ENCODE results near the gene HBZ.

Gene HBZ

DNA sequence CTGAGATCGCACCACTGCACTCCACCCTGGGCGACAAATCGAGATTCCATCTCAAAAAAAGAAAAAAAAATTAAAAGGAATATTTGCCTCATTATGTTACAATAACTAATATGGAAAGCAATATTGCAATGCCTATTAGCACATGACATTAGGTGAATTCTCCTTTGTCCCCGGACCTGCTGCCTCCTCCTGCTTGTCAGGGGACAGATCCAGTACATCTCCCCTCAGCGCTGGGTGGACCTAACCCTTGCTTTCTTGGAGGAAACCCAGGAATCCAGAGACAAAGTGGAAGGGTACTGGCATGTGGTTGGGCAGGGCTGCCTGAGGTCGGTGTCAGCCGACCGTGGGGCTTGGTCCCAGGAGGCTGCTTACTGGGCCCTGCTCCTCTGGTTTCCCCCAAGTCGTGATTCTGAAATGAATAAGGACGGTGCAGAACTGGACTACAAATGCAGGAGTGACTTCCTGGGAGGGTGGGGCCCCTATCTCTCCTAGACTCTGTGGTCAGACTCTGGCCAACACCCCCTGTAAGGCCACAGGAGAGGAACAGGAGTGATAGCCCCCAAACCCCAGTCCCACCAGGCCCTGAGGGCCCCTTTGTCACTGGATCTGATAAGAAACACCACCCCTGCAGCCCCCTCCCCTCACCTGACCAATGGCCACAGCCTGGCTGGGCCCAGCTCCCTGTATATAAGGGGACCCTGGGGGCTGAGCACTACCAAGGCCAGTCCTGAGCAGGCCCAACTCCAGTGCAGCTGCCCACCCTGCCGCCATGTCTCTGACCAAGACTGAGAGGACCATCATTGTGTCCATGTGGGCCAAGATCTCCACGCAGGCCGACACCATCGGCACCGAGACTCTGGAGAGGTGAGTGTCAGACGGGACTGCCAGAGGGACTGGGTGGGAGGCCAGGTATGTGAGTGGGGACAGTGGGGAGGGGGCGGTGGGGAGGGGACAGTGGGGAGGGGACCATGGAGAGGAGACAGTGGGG, at the start of gene HBZ:
HBZ (plus strand) TSS at position 504 of the 988 bp plus-strand sequence; CDS start at position 770, 266 bp downstream.
- Histone ChIP-seq H2AFZ (ENCODE audit: low read depth, low read length) (no peak within 1 kb of the TSS), H3K4me1 (ENCODE audit: insufficient read depth, low read length) (peaks cover 8% of the 10 kb centered on the region), H3K27me3 (ENCODE audit: insufficient read depth, low read length) (peaks cover 48% of the 10 kb centered on the region), H3K9me3 (ENCODE audit: low read length) (no peaks in the 10 kb centered on the region), H3K4me3 (ENCODE audit: low read length) (no peak within 1 kb of the TSS), H3K36me3 (ENCODE audit: insufficient read depth, low read length) (no peaks in the 10 kb centered on the region)

- H3K27me3 ChIP-seq (ENCODE audit: insufficient read depth, low read length), result no peaks in the 10 kb centered on the region
- H3K4me3 ChIP-seq (ENCODE audit: low read length), result no peak overlapping the region
- H3K9me3 ChIP-seq (ENCODE audit: low read length), result no peaks in the 10 kb centered on the region
- peaks cover 4% of the 10 kb centered on the region for H3K4me1 ChIP-seq (ENCODE audit: insufficient read depth, low read length)
- peaks cover 8% of the 10 kb centered on the region for H3K36me3 ChIP-seq (ENCODE audit: insufficient read depth, low read length)
- H2AFZ ChIP-seq (ENCODE audit: low read depth, low read length), result no peak overlapping the region
These were observed 48.1 kb upstream of the HBZ start for GRCh38 chr16:104355-104754.

DNA sequence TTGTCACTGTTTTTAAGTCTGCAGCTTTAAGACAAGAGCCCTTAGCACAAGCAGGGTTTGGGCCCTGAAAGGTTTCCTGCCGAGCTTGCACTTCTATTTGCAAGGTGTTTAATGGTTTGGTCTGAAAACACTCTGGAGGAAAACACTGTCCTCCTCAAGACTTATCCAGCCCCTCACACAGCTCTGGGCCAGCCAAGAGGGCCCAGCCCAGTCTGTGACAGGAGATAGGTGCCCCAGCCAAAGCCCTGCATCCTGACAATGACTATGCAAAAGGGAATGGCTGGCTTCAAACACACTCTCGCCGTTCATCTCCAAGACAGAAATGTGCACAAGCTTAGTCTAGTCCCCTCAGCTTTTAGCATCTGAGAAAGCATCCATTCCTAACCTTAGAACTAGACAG, 47.5 kb upstream of the HBZ start:
- H3K36me3 ChIP-seq (ENCODE audit: insufficient read depth, low read length), result peaks cover 9% of the 10 kb centered on the region
- peaks cover 4% of the 10 kb centered on the region for H3K4me1 ChIP-seq (ENCODE audit: insufficient read depth, low read length)
- H2AFZ ChIP-seq (ENCODE audit: low read depth, low read length), result no peak overlapping the region

GRCh38 chr16:105521-105920, 46.9 kb upstream of the HBZ start:
- Histone ChIP-seq H3K27me3 (ENCODE audit: insufficient read depth, low read length) (no peaks in the 10 kb centered on the region), H2AFZ (ENCODE audit: low read depth, low read length) (no peak overlapping the region), H3K4me1 (ENCODE audit: insufficient read depth, low read length) (peaks cover 4% of the 10 kb centered on the region), H3K9me3 (ENCODE audit: low read length) (no peaks in the 10 kb centered on the region), H3K36me3 (ENCODE audit: insufficient read depth, low read length) (peaks cover 9% of the 10 kb centered on the region), H3K4me3 (ENCODE audit: low read length) (no peak overlapping the region)

More for the DNA sequence above, 47.5 kb upstream of the HBZ start:
- Histone ChIP-seq H3K9me3 (ENCODE audit: low read length) (no peaks in the 10 kb centered on the region), H3K27me3 (ENCODE audit: insufficient read depth, low read length) (no peaks in the 10 kb centered on the region), H3K4me3 (ENCODE audit: low read length) (no peak overlapping the region)

GRCh38 chr16:106623-107324, 45.7 kb upstream of the HBZ start:
- peaks cover 12% of the 10 kb centered on the region for H3K36me3 ChIP-seq (ENCODE audit: insufficient read depth, low read length)
- H2AFZ ChIP-seq (ENCODE audit: low read depth, low read length), result no peak overlapping the region
- no peaks in the 10 kb centered on the region for H3K27me3 ChIP-seq (ENCODE audit: insufficient read depth, low read length)

DNA sequence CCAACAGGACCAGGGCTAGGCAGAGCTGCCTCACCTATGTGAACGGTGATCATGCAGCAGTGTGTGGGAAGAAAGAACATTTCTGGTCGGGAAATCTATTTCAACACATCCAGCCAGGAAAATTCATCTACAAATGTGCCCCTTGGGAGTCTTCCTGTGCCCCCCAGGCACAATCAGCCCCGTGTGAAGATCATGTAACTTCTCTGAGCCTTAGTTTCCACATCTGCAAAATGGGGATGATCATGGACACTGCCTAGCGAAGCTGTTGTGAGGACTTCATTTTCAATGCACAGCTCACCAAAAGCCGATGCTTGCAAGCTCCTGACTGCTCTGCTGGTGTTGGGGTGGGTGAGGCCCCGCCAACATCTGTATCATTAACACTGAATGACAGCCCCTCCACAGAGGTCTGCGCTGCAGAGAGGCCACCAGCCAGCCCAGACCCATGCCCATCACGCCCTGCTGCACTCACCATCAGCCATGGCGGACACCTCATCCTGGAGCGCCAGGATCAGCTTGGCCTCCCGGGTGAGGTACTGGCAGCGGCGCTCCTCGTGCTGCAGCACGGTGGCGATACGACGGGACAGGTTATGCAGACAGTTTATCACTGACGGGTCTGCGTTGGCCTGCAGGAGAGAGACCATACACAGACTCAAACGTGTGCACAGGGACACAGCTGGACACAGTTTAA, 40.1 kb upstream of the HBZ start:
- no peak overlapping the region for H2AFZ ChIP-seq (ENCODE audit: low read depth, low read length)
- H3K4me3 ChIP-seq (ENCODE audit: low read length), result no peak overlapping the region
- H3K4me1 ChIP-seq (ENCODE audit: insufficient read depth, low read length), result no peaks in the 10 kb centered on the region
- H3K36me3 ChIP-seq (ENCODE audit: insufficient read depth, low read length), result peaks cover 20% of the 10 kb centered on the region
- no peaks in the 10 kb centered on the region for H3K9me3 ChIP-seq (ENCODE audit: low read length)
- H3K27me3 ChIP-seq (ENCODE audit: insufficient read depth, low read length), result no peaks in the 10 kb centered on the region

More at GRCh38 chr16:106623-107324, 45.7 kb upstream of the HBZ start:
- Histone ChIP-seq H3K4me3 (ENCODE audit: low read length) (no peak overlapping the region), H3K4me1 (ENCODE audit: insufficient read depth, low read length) (peaks cover 4% of the 10 kb centered on the region), H3K9me3 (ENCODE audit: low read length) (no peaks in the 10 kb centered on the region)

GRCh38 chr16:114327-114726, 38.1 kb upstream of the HBZ start:
- Histone ChIP-seq H3K36me3 (ENCODE audit: insufficient read depth, low read length) (peaks cover 17% of the 10 kb centered on the region), H3K4me3 (ENCODE audit: low read length) (no peak overlapping the region), H3K27me3 (ENCODE audit: insufficient read depth, low read length) (no peaks in the 10 kb centered on the region), H2AFZ (ENCODE audit: low read depth, low read length) (no peak overlapping the region), H3K9me3 (ENCODE audit: low read length) (no peaks in the 10 kb centered on the region), H3K4me1 (ENCODE audit: insufficient read depth, low read length) (no peaks in the 10 kb centered on the region)

- H3K9me3 ChIP-seq (ENCODE audit: low read length), result no peaks in the 10 kb centered on the region
- H2AFZ ChIP-seq (ENCODE audit: low read depth, low read length), result no peak overlapping the region
- H3K27me3 ChIP-seq (ENCODE audit: insufficient read depth, low read length), result no peaks in the 10 kb centered on the region
- H3K4me3 ChIP-seq (ENCODE audit: low read length), result no peak overlapping the region
- peaks cover 16% of the 10 kb centered on the region for H3K36me3 ChIP-seq (ENCODE audit: insufficient read depth, low read length)
- H3K4me1 ChIP-seq (ENCODE audit: insufficient read depth, low read length), result no peaks in the 10 kb centered on the region
These were observed 36.4 kb upstream of the HBZ start for GRCh38 chr16:116015-116414.

- H3K4me1 ChIP-seq (ENCODE audit: insufficient read depth, low read length), result no peaks in the 10 kb centered on the region
- H3K4me3 ChIP-seq (ENCODE audit: low read length), result no peak overlapping the region
- no peaks in the 10 kb centered on the region for H3K9me3 ChIP-seq (ENCODE audit: low read length)
- peaks cover 5% of the 10 kb centered on the region for H3K36me3 ChIP-seq (ENCODE audit: insufficient read depth, low read length)
- no peak overlapping the region for H2AFZ ChIP-seq (ENCODE audit: low read depth, low read length)
- H3K27me3 ChIP-seq (ENCODE audit: insufficient read depth, low read length), result no peaks in the 10 kb centered on the region
These were observed 34.8 kb upstream of the HBZ start for GRCh38 chr16:117379-118365.

GRCh38 chr16:118857-119256, 33.6 kb upstream of the HBZ start:
- no peaks in the 10 kb centered on the region for H3K27me3 ChIP-seq (ENCODE audit: insufficient read depth, low read length)
- no peaks in the 10 kb centered on the region for H3K9me3 ChIP-seq (ENCODE audit: low read length)
- H2AFZ ChIP-seq (ENCODE audit: low read depth, low read length), result no peak overlapping the region
- H3K4me1 ChIP-seq (ENCODE audit: insufficient read depth, low read length), result no peaks in the 10 kb centered on the region
- H3K4me3 ChIP-seq (ENCODE audit: low read length), result no peak overlapping the region
- peaks cover 3% of the 10 kb centered on the region for H3K36me3 ChIP-seq (ENCODE audit: insufficient read depth, low read length)

DNA sequence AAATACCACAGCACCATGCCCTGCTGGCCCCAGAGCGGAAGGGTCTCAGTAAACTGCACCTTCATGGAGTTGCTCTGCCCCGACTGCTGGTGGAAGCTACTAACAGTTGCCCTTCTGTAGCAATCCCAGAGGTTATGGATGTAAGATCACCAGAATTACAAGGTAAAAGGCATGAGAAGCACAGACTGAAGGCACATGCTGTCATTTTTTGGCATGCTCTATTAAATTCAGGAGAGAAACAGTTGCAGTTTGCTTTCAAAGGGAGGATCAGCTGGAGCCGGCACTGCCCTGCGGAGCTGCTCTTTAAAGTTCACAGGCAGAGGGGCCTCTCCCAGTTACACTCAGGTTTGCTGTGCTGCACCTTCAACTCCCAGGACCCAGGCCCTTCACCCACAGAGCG, 33.1 kb upstream of the HBZ start:
- Histone ChIP-seq H3K9me3 (ENCODE audit: low read length) (no peaks in the 10 kb centered on the region), H3K27me3 (ENCODE audit: insufficient read depth, low read length) (no peaks in the 10 kb centered on the region), H3K4me1 (ENCODE audit: insufficient read depth, low read length) (no peaks in the 10 kb centered on the region), H2AFZ (ENCODE audit: low read depth, low read length) (no peak overlapping the region), H3K4me3 (ENCODE audit: low read length) (no peak overlapping the region), H3K36me3 (ENCODE audit: insufficient read depth, low read length) (peaks cover 3% of the 10 kb centered on the region)

DNA sequence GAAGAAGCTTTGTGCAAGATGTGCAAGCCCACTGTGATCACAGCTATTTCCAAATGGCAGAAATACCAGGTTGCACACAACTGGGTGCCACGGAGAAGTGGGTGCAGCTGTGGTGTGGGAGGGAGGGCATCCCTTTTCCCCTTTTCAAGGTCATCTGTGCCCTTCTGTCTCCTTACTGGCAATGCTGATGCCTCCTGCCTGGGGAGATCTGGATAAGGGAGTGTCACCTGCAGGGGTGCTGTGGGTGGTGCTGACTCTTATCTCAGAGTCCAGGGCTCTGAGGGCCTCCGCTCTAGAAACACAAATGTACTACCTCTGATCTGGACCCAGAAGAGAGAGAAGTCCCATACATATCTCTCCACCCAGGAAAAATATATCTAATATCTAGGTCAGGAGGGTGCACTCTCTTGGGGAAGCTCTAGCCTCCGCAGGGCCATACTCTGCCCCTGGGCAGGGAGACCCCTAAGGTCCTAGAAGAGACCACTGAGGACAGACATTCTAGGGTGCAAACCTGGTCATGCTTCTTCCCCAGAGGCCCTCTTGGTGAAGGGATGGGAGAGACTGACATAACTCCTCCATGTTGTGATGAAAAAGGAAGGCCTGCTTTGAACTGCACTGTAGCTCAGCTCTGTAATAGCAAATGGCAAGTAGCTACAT, 32.5 kb upstream of the HBZ start:
- Histone ChIP-seq H3K4me1 (ENCODE audit: insufficient read depth, low read length) (no peaks in the 10 kb centered on the region), H3K36me3 (ENCODE audit: insufficient read depth, low read length) (peaks cover 3% of the 10 kb centered on the region), H3K27me3 (ENCODE audit: insufficient read depth, low read length) (no peaks in the 10 kb centered on the region), H3K9me3 (ENCODE audit: low read length) (no peaks in the 10 kb centered on the region), H2AFZ (ENCODE audit: low read depth, low read length) (no peak overlapping the region), H3K4me3 (ENCODE audit: low read length) (no peak overlapping the region)
